B cell (primary cell): ENCODE data around the gene ABCC5. TPM values are rescaled to one million over a fixed set of nuclear protein-coding genes. Genes with fewer than 3 reads are reported as not detected.

Experiments
- ATAC-seq: fragments of 200-7000 bp; cut with Tn5 transposase; one replicate; pipeline ENCODE4 v1.10.0; 2021; ENCODE audit warnings: low read depth, mild to moderate bottlenecking, moderate number of reproducible peaks, moderate library complexity
- CTCF ChIA-PET: fragments of 350-600 bp; sonication (Branson Sonifier 250); formaldehyde crosslinking; loops from one replicate; lab custom pipeline; 2021; ENCODE audit warnings: antibody characterized with exemption, inconsistent platforms; lab: Charles Lee
- POLR2A ChIA-PET: fragments of 350-600 bp; sonication (Branson Sonifier 250); formaldehyde crosslinking; loops from one replicate; lab custom pipeline; 2021; ENCODE audit warnings: antibody characterized with exemption; lab: Charles Lee
- DNase-seq: peaks from one replicate; pipeline ENCODE4 v3.0.0; 2013
- H2AFZ ChIP-seq: 2 replicates; pipeline ENCODE4 v1.6.1; 2012; ENCODE audit warnings: mild to moderate bottlenecking, low read depth, low read length; ENCODE audit not compliant: insufficient read depth, poor library complexity, severe bottlenecking
- H3K27ac ChIP-seq, 2 donors: 1 replicate in 1 of 2; 2 replicates in 1 of 2; pipeline ENCODE4 v1.5.1; 2012 to 2013; ENCODE audit warnings: low read length in 2 of 2, mild to moderate bottlenecking in 2 of 2, moderate library complexity in 1 of 2
- H3K27me3 ChIP-seq, 4 experiments: fragments of 200-600 bp in 1 of 4; sonication (generic) in 1 of 4; replicated peaks in 1 of 4; 1 replicate in 2 of 4; 2 replicates in 2 of 4; pipeline versions ENCODE4 v1.6.1 to v1.7.0; 2013 to 2016; ENCODE audit warnings: low read length in 3 of 4, mild to moderate bottlenecking in 2 of 4, mixed read lengths in 1 of 4, moderate library complexity in 1 of 4; ENCODE audit not compliant: insufficient read depth in 4 of 4, control insufficient read depth in 3 of 4; ENCODE audit errors: control extremely low read depth in 1 of 4
- H3K36me3 ChIP-seq, 2 experiments: replicated peaks in 1 of 2; 1 replicate in 1 of 2; 2 replicates in 1 of 2; pipeline versions ENCODE4 v1.6.1 to v1.7.1; 2013; ENCODE audit warnings: low read length in 1 of 2; ENCODE audit not compliant: insufficient read depth in 2 of 2, control insufficient read depth in 1 of 2; ENCODE audit errors: control extremely low read depth in 1 of 2, extremely low read depth in 1 of 2
- H3K4me1 ChIP-seq, 2 donors: fragments of 200-600 bp in 1 of 2; sonication (generic) in 1 of 2; 1 replicate in 1 of 2; 2 replicates in 1 of 2; pipeline versions ENCODE4 v1.5.1 to v1.6.1; 2013 to 2017; ENCODE audit warnings: low read length in 2 of 2; ENCODE audit not compliant: control insufficient read depth in 2 of 2, insufficient read depth in 2 of 2
- H3K4me2 ChIP-seq: replicated peaks from 2 replicates; pipeline ENCODE3; 2012; ENCODE audit warnings: mild to moderate bottlenecking, low read depth, low read length; ENCODE audit not compliant: poor library complexity, severe bottlenecking
- H3K4me3 ChIP-seq, 5 experiments: fragments of 200-600 bp in 1 of 5; sonication (generic) in 1 of 5; 1 replicate in 3 of 5; 2 replicates in 2 of 5; pipeline versions ENCODE4 v1.5.1 to v1.7.0; 2011 to 2016; ENCODE audit warnings: low read length in 4 of 5, mild to moderate bottlenecking in 4 of 5, low read depth in 2 of 5, control low read depth in 1 of 5, moderate library complexity in 1 of 5; ENCODE audit not compliant: insufficient read depth in 1 of 5; ENCODE audit errors: control extremely low read depth in 1 of 5, extremely low read depth in 1 of 5
- H3K79me2 ChIP-seq: fragments of 200-600 bp; sonication (generic); one replicate; pipeline ENCODE4 v1.6.0; 2016; ENCODE audit warnings: low read length; ENCODE audit not compliant: control insufficient read depth, insufficient read depth
- H3K9ac ChIP-seq: fragments of 200-600 bp; sonication (generic); 2 replicates; pipeline ENCODE4 v1.6.1; 2017; ENCODE audit warnings: mild to moderate bottlenecking, low read length, moderate library complexity
- H3K9me3 ChIP-seq, 3 donors: one replicate each; pipeline versions ENCODE4 v1.6.1 to v1.7.1; 2013; ENCODE audit warnings: low read length in 2 of 3; ENCODE audit not compliant: control insufficient read depth in 2 of 3, insufficient read depth in 1 of 3; ENCODE audit errors: control extremely low read depth in 1 of 3
- H4K20me1 ChIP-seq: 2 replicates; pipeline ENCODE4 v1.6.0; 2012; ENCODE audit warnings: mild to moderate bottlenecking, low read length; ENCODE audit not compliant: insufficient read depth, control insufficient read depth, poor library complexity, severe bottlenecking
- H3K27ac Mint-ChIP-seq: one replicate; pipeline ENCODE4 v1.8.0; 2021; ENCODE audit warnings: mixed read lengths
- H3K27me3 Mint-ChIP-seq: one replicate; pipeline ENCODE4 v1.8.0; 2021; ENCODE audit warnings: mixed read lengths
- H3K4me1 Mint-ChIP-seq: one replicate; pipeline ENCODE4 v1.8.0; 2021; ENCODE audit warnings: mixed read lengths
- H3K4me3 Mint-ChIP-seq: one replicate; pipeline ENCODE4 v1.8.0; 2021; ENCODE audit warnings: mixed read lengths
- H3K9me3 Mint-ChIP-seq: one replicate; pipeline ENCODE4 v1.8.0; 2022; ENCODE audit warnings: mixed read lengths; ENCODE audit not compliant: insufficient read depth
- CTCF ChIP-seq: fragments of 200-600 bp; IDR thresholded peaks from one replicate; pipeline ENCODE4 v1.8.0; 2022; ENCODE audit warnings: antibody characterized with exemption, mild to moderate bottlenecking
- EZH2 ChIP-seq: IDR thresholded peaks from 2 replicates; pipeline ENCODE4 v1.6.1; 2012; ENCODE audit warnings: borderline replicate concordance, low read depth, mild to moderate bottlenecking, moderate library complexity, low read length; ENCODE audit not compliant: insufficient read depth, poor library complexity, severe bottlenecking
- WGBS: methylation state at CpG from one replicate; pipeline ENCODE4 v1.1.5; 2013; ENCODE audit warnings: missing lambda C conversion rate; ENCODE audit not compliant: insufficient coverage; 5-methylcytosine and 5-hydroxymethylcytosine counted together
- intact Hi-C: fragments of 100-400 bp; cut with micrococcal nuclease; formaldehyde crosslinking; loops from one replicate; pipeline ENCODE4 v1.10.0; 2022
- polyA plus RNA-seq: library from polyadenylated mRNA; depleted of rRNA; stranded (reverse); fragments of >200 nt; gene quantifications from 2 replicates; pipeline ENCODE4 v1.2.3, GENCODE V29; 2012
- total RNA-seq, 2 donors: library from RNA; stranded (reverse); fragments of 120-200 nt in 1 of 2; gene quantifications; 1 replicate in 1 of 2; 2 replicates in 1 of 2; pipeline versions ENCODE4 v1.2.3 to v1.2.4, GENCODE V29; 2013 to 2022

The ABCC5 gene
- total and polyA plus RNA-seq, 2 donors (not counting 1 experiment from before 2014, with no cell fraction given), result 13.4 to 29.5 TPM

DNA sequence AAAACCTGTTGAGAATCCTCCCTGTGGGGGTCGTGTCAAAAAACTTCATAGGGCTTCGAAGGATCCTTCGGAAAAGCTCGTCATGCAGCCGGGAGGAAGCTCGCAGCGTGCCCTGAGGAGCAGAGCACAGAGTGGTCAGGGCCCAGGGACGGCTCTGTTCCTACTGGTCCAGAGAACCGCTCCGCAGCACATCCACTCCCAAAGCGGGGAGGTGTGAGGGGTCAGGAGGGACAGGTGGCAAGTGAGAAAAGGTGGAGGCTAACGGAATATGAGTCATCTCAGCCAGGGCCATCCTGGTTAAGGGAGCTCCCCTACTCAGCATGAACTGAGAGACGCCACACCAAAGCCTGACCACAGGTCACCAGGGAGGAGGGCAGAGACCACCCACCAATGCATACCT, 66.2 kb downstream of the ABCC5 start:
- Histone ChIP-seq H4K20me1 (no peaks in the 10 kb centered on the region), H3K4me1 (no peaks in the 10 kb centered on the region), H3K79me2 (no peaks in the 10 kb centered on the region), H3K4me3 (no peak overlapping the region), H2AFZ (no peak overlapping the region), H3K9me3 (no peaks in the 10 kb centered on the region), H3K9ac (no peak overlapping the region), H3K36me3 (peaks cover 0 to 14% of the 10 kb centered on the region in 2 experiments), H3K27ac (no peak overlapping the region), H3K4me2 (no peak overlapping the region), H3K27me3 (no peaks in the 10 kb centered on the region)
- Mint-ChIP-seq H3K27ac (no peak overlapping the region), H3K4me1 (no peaks in the 10 kb centered on the region), H3K9me3 (no peaks in the 10 kb centered on the region), H3K27me3 (no peaks in the 10 kb centered on the region), H3K4me3 (no peak overlapping the region)
- DNase-seq (no peak), ATAC-seq (no peak)
- no peak for TF ChIP-seq EZH2
- no peak for TF ChIP-seq CTCF
- intact Hi-C loops, result no loop called here
- CTCF ChIA-PET, result interaction anchor here (1.0 kb wide), 1 partner anchor 56 kb away, joined by 4 read pairs; no protein-coding TSS in a partner anchor
- WGBS, result 98% methylated on average over 12 of the region's 13 CpGs
- POLR2A ChIA-PET, result no interaction called here

- Histone ChIP-seq H3K9ac (no peak overlapping the region), H3K9me3 (no peaks in the 10 kb centered on the region), H3K4me2 (no peak overlapping the region), H3K27ac (no peak overlapping the region), H3K36me3 (peaks cover 0 to 22% of the 10 kb centered on the region in 2 experiments), H4K20me1 (no peaks in the 10 kb centered on the region), H3K4me3 (no peak overlapping the region), H2AFZ (no peak overlapping the region), H3K4me1 (no peaks in the 10 kb centered on the region), H3K79me2 (no peaks in the 10 kb centered on the region), H3K27me3 (no peaks in the 10 kb centered on the region)
- H3K27ac Mint-ChIP-seq, result no peak overlapping the region
- DNase-seq (no peak), ATAC-seq (no peak)
- H3K27me3 Mint-ChIP-seq, result no peaks in the 10 kb centered on the region
- ChIA-PET POLR2A (no interaction called here), CTCF (interaction anchor here (0.6 kb wide), 1 partner anchor 170 kb away, joined by 3 read pairs; no protein-coding TSS in a partner anchor)
- no peak overlapping the region for H3K4me3 Mint-ChIP-seq
- H3K4me1 Mint-ChIP-seq, result no peaks in the 10 kb centered on the region
- intact Hi-C loops, result no loop called here
- H3K9me3 Mint-ChIP-seq, result no peaks in the 10 kb centered on the region
- 96% methylated on average over 9 of the region's 12 CpGs for WGBS
- no peak for TF ChIP-seq EZH2
- TF ChIP-seq CTCF, result no peak
These were observed 68.0 kb downstream of the ABCC5 start for GRCh38 chr3:183949690-183950089.
